OCI-LY1 (cell line): Measurements from ENCODE around the gene RAB11FIP4.

Experiments
- H2AFZ ChIP-seq: fragments of 200-600 bp; sonication (generic), shearing (Covaris generic); 2 replicates; pipeline ENCODE4 v1.6.0; 2014; ENCODE audit warnings: antibody characterized with exemption, mild to moderate bottlenecking, low read length
- H3F3A ChIP-seq: fragments of 200-600 bp; sonication (generic), shearing (Covaris generic); 2 replicates; pipeline ENCODE4 v1.6.0; 2014; ENCODE audit warnings: mild to moderate bottlenecking, antibody characterized with exemption, low read length, moderate library complexity; ENCODE audit not compliant: insufficient read depth
- H3K27ac ChIP-seq: fragments of 200-600 bp; sonication (generic); 2 replicates; pipeline ENCODE4 v1.5.1; 2014; ENCODE audit warnings: low read length, mixed run types, mild to moderate bottlenecking, low read depth; ENCODE audit not compliant: poor library complexity, severe bottlenecking
- H3K27me3 ChIP-seq: fragments of 200-600 bp; sonication (generic); 2 replicates; pipeline ENCODE4 v1.6.0; 2014; ENCODE audit warnings: antibody characterized with exemption, mild to moderate bottlenecking, low read length, moderate library complexity; ENCODE audit not compliant: insufficient read depth
- H3K36me3 ChIP-seq: fragments of 200-600 bp; sonication (generic); 2 replicates; pipeline ENCODE4 v1.6.1; 2014; ENCODE audit warnings: mild to moderate bottlenecking, antibody characterized with exemption, low read length, moderate library complexity, mixed read lengths; ENCODE audit not compliant: insufficient read depth
- H3K4me1 ChIP-seq: fragments of 200-600 bp; sonication (generic); 2 replicates; pipeline ENCODE4 v1.5.1; 2014; ENCODE audit warnings: mild to moderate bottlenecking, low read length, moderate library complexity; ENCODE audit not compliant: insufficient read depth, severe bottlenecking
- H3K4me2 ChIP-seq: fragments of 200-600 bp; sonication (generic), shearing (Covaris generic); 2 replicates; pipeline ENCODE4 v1.6.1; 2014; ENCODE audit warnings: low read length
- H3K4me3 ChIP-seq: fragments of 200-600 bp; sonication (generic); 2 replicates; pipeline ENCODE4 v1.5.1; 2014; ENCODE audit warnings: low read length, low read depth, mild to moderate bottlenecking, mixed read lengths; ENCODE audit not compliant: poor library complexity, severe bottlenecking
- H3K79me2 ChIP-seq: fragments of 200-600 bp; shearing (Covaris generic); 2 replicates; pipeline ENCODE4 v1.6.1; 2016; ENCODE audit warnings: mixed run types, low read length, mixed read lengths; ENCODE audit not compliant: insufficient read depth
- H3K9ac ChIP-seq: fragments of 200-600 bp; sonication (generic), shearing (Covaris generic); 2 replicates; pipeline ENCODE4 v1.6.1; 2014; ENCODE audit warnings: mild to moderate bottlenecking, low read length, mixed read lengths
- H3K9me2 ChIP-seq: fragments of 200-600 bp; sonication (generic), shearing (Covaris generic); 2 replicates; pipeline ENCODE4 v1.6.1; 2014; ENCODE audit warnings: low read depth, mild to moderate bottlenecking, low read length, mixed read lengths
- H3K9me3 ChIP-seq: fragments of 200-600 bp; shearing (Covaris generic); 2 replicates; pipeline ENCODE4 v1.6.1; 2014; ENCODE audit warnings: low read length, mixed read lengths
- H4K20me1 ChIP-seq: fragments of 200-600 bp; sonication (generic), shearing (Covaris generic); 2 replicates; pipeline ENCODE4 v1.6.0; 2016; ENCODE audit warnings: mild to moderate bottlenecking, low read length; ENCODE audit not compliant: insufficient read depth
- CTCF ChIP-seq: fragments of 200-600 bp; sonication (generic), shearing (Covaris generic); IDR thresholded peaks from 2 replicates; pipeline ENCODE4 v1.5.1; 2017; ENCODE audit warnings: mild to moderate bottlenecking, antibody characterized with exemption, low read length, moderate library complexity, mixed read lengths
- EZH2 ChIP-seq: fragments of 200-600 bp; sonication (generic), shearing (Covaris generic); IDR thresholded peaks from 2 replicates; pipeline ENCODE4 v1.8.0; 2017; ENCODE audit warnings: borderline replicate concordance, mixed run types, mild to moderate bottlenecking, antibody characterized with exemption, low read length, moderate library complexity, mixed read lengths

RAB11FIP4 gene

GRCh38 chr17:31405890-31406371 lies 14.5 kb downstream of the RAB11FIP4 start:
- no peak overlapping the region for H3K4me2 ChIP-seq
- no peaks in the 10 kb centered on the region for H3K4me1 ChIP-seq
- H4K20me1 ChIP-seq: no peaks in the 10 kb centered on the region
- H3K27ac ChIP-seq: no peak overlapping the region
- H2AFZ ChIP-seq: no peak overlapping the region
- no peaks in the 10 kb centered on the region for H3K79me2 ChIP-seq
- H3K9me3 ChIP-seq: no peaks in the 10 kb centered on the region
- no peaks in the 10 kb centered on the region for H3K27me3 ChIP-seq
- H3K36me3 ChIP-seq: no peaks in the 10 kb centered on the region
- H3K4me3 ChIP-seq: no peak overlapping the region
- H3K9ac ChIP-seq: no peak overlapping the region
- H3F3A ChIP-seq: no peaks in the 10 kb centered on the region
- TF ChIP-seq EZH2 (no peak), CTCF (no peak)
- no peaks in the 10 kb centered on the region for H3K9me2 ChIP-seq

GRCh38 chr17:31408586-31408985 lies 17.1 kb downstream of the RAB11FIP4 start:
- H3K9ac ChIP-seq: no peak overlapping the region
- H2AFZ ChIP-seq: no peak overlapping the region
- no peaks in the 10 kb centered on the region for H4K20me1 ChIP-seq
- no peaks in the 10 kb centered on the region for H3F3A ChIP-seq
- H3K9me2 ChIP-seq: no peaks in the 10 kb centered on the region
- H3K4me2 ChIP-seq: no peak overlapping the region
- TF ChIP-seq EZH2: no peak
- TF ChIP-seq CTCF: no peak
- no peaks in the 10 kb centered on the region for H3K79me2 ChIP-seq
- H3K27ac ChIP-seq: no peak overlapping the region
- no peaks in the 10 kb centered on the region for H3K4me1 ChIP-seq
- H3K36me3 ChIP-seq: no peaks in the 10 kb centered on the region
- no peaks in the 10 kb centered on the region for H3K27me3 ChIP-seq
- no peaks in the 10 kb centered on the region for H3K9me3 ChIP-seq
- H3K4me3 ChIP-seq: no peak overlapping the region

GRCh38 chr17:31411707-31412285 lies 20.3 kb downstream of the RAB11FIP4 start:
- Histone ChIP-seq H3K9ac (no peak overlapping the region), H3F3A (no peaks in the 10 kb centered on the region), H3K9me3 (no peaks in the 10 kb centered on the region), H3K4me1 (no peaks in the 10 kb centered on the region), H3K27ac (no peak overlapping the region), H3K79me2 (no peaks in the 10 kb centered on the region), H2AFZ (no peak overlapping the region), H3K9me2 (no peaks in the 10 kb centered on the region), H3K4me2 (no peak overlapping the region), H4K20me1 (no peaks in the 10 kb centered on the region), H3K4me3 (no peak overlapping the region), H3K36me3 (no peaks in the 10 kb centered on the region), H3K27me3 (no peaks in the 10 kb centered on the region)
- TF ChIP-seq CTCF (no peak), EZH2 (no peak)
